ENCODE data around the gene LRR1.
"Not testable (repeated sequence)": the region's sequence is repeated elsewhere in the genome, so short reads cannot be mapped to it uniquely, and the experiment has no call there.

Gene LRR1

DNA sequence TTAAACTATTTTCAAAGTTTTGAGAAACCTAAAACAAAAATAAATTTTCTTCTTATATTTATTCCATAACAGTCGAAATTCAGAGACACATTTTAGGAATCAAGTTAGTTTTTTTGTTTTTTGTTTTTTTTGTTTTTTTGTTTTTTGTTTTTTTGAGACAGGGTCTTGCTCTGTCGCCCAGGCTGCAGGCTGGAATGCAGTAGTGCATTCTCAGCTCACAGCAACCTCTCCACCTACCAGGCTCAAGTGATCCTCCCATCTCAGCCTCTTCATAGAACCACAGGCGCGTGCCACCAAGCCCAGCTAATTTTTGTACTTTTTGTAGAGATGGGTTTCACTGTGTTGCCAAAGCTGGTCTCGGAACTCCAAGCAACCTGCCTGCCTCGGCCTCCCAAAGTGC, 54.8 kb downstream of the LRR1 start:
- H2BK5ac ChIP-seq (ENCODE audit: low read length) = no peak overlapping the region
- no peak overlapping the region for H2BK15ac ChIP-seq (ENCODE audit: low read length)
- no peak overlapping the region for H3K9ac ChIP-seq (ENCODE audit: low read depth, low read length, poor library complexity)
- H3K14ac ChIP-seq (ENCODE audit: low read length) = no peak overlapping the region
- no peak overlapping the region for H4K91ac ChIP-seq (ENCODE audit: low read depth, low read length, poor library complexity)
- H3K27ac ChIP-seq (replicated peaks; ENCODE audit: low read length) = no peak overlapping the region
- WGBS, 2 donors (ENCODE audit: extremely low coverage in 2 of 2, insufficient read length in 2 of 2, insufficient replicate concordance in 1 of 2) = no CpG with 5 or more reads among the region's 6 CpGs
- no peak overlapping the region for H3K4ac ChIP-seq (ENCODE audit: low read length)
- H3K4me2 ChIP-seq (ENCODE audit: insufficient read depth, low read length, poor library complexity, severe bottlenecking) = no peak overlapping the region
- no peak overlapping the region for H3K4me3 ChIP-seq (ENCODE audit: low read length in 2 of 2)
- no peak overlapping the region for H2BK12ac ChIP-seq (ENCODE audit: low read length)
- H3K9me3 ChIP-seq (replicated peaks in 1 of 2; ENCODE audit: control insufficient read depth in 2 of 2, insufficient read depth in 1 of 2, low read depth in 1 of 2, low read length in 2 of 2) = no peaks in the 10 kb centered on the region
- no peak overlapping the region for H4K8ac ChIP-seq (ENCODE audit: low read depth, low read length)
- H3K27me3 ChIP-seq (ENCODE audit: control insufficient read depth in 3 of 3, insufficient read depth in 3 of 3, low read depth in 1 of 3, low read length in 3 of 3) = no peaks in the 10 kb centered on the region
- peaks cover 6 to 84% of the 10 kb centered on the region in 2 donors for H3K36me3 ChIP-seq (replicated peaks in 1 of 2; ENCODE audit: control insufficient read depth in 2 of 2, insufficient read depth in 2 of 2, low read length in 2 of 2)
- H3K4me1 ChIP-seq (ENCODE audit: control insufficient read depth in 2 of 2, insufficient read depth in 1 of 2, low read depth in 1 of 2, low read length in 2 of 2) = no peaks in the 10 kb centered on the region
- no peak overlapping the region for H2BK120ac ChIP-seq (ENCODE audit: low read depth, low read length)
- H3K18ac ChIP-seq (ENCODE audit: low read length) = no peak overlapping the region
- no peak overlapping the region for H2AFZ ChIP-seq (ENCODE audit: low read length)
- H2AK5ac ChIP-seq (ENCODE audit: low read depth, low read length) = no peak overlapping the region
- H3K23ac ChIP-seq (ENCODE audit: low read depth, low read length, poor library complexity) = no peak overlapping the region
- H3K79me1 ChIP-seq (ENCODE audit: low read depth, low read length) = peaks cover 2% of the 10 kb centered on the region
- no peak for DNase-seq (ENCODE audit: low spot score)

DNA sequence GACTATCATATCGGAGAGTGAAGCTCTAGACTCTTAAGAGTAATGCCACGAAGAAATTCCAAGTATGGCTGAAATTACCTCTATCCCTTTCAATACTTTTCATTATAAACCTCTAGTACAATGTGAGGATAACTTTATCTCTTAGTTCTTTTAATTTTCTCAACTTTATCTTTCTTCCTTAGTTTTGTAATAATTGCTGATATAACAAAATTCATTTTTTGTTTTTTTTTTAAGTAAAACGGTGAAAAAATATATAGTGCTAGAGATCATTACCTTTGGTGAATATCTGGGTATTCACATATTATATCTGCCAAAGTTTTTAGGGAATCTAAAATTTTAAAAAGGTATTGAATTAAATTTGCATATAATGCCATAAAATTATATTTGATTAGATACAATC, 55.8 kb downstream of the LRR1 start:
- no peaks in the 10 kb centered on the region for H3K27me3 ChIP-seq (ENCODE audit: control insufficient read depth in 3 of 3, insufficient read depth in 3 of 3, low read depth in 1 of 3, low read length in 3 of 3)
- no peak overlapping the region for H2BK5ac ChIP-seq (ENCODE audit: low read length)
- no peak overlapping the region for H2AK5ac ChIP-seq (ENCODE audit: low read depth, low read length)
- H3K4ac ChIP-seq (ENCODE audit: low read length) = no peak overlapping the region
- DNase-seq (ENCODE audit: low spot score) = no peak
- no peak overlapping the region for H3K18ac ChIP-seq (ENCODE audit: low read length)
- H4K91ac ChIP-seq (ENCODE audit: low read depth, low read length, poor library complexity) = no peak overlapping the region
- no peak overlapping the region for H2BK12ac ChIP-seq (ENCODE audit: low read length)
- no peak overlapping the region for H3K23ac ChIP-seq (ENCODE audit: low read depth, low read length, poor library complexity)
- no peak overlapping the region for H3K14ac ChIP-seq (ENCODE audit: low read length)
- no peak overlapping the region for H2BK15ac ChIP-seq (ENCODE audit: low read length)
- no peak overlapping the region for H3K4me3 ChIP-seq (ENCODE audit: low read length in 2 of 2)
- no peak overlapping the region for H2AFZ ChIP-seq (ENCODE audit: low read length)
- H3K4me2 ChIP-seq (ENCODE audit: insufficient read depth, low read length, poor library complexity, severe bottlenecking) = no peak overlapping the region
- H3K9ac ChIP-seq (ENCODE audit: low read depth, low read length, poor library complexity) = no peak overlapping the region
- peaks cover 2% of the 10 kb centered on the region for H3K79me1 ChIP-seq (ENCODE audit: low read depth, low read length)
- H3K9me3 ChIP-seq (replicated peaks in 1 of 2; ENCODE audit: control insufficient read depth in 2 of 2, insufficient read depth in 1 of 2, low read depth in 1 of 2, low read length in 2 of 2) = no peaks in the 10 kb centered on the region
- no peak overlapping the region for H2BK120ac ChIP-seq (ENCODE audit: low read depth, low read length)
- no peaks in the 10 kb centered on the region for H3K4me1 ChIP-seq (ENCODE audit: control insufficient read depth in 2 of 2, insufficient read depth in 1 of 2, low read depth in 1 of 2, low read length in 2 of 2)
- no CpG with 5 or more reads among the region's 3 CpGs for WGBS, 2 donors (ENCODE audit: extremely low coverage in 2 of 2, insufficient read length in 2 of 2, insufficient replicate concordance in 1 of 2)
- H3K36me3 ChIP-seq (replicated peaks in 1 of 2; ENCODE audit: control insufficient read depth in 2 of 2, insufficient read depth in 2 of 2, low read length in 2 of 2) = peaks cover 6 to 87% of the 10 kb centered on the region in 2 donors
- no peak overlapping the region for H3K27ac ChIP-seq (replicated peaks; ENCODE audit: low read length)
- no peak overlapping the region for H4K8ac ChIP-seq (ENCODE audit: low read depth, low read length)

DNA sequence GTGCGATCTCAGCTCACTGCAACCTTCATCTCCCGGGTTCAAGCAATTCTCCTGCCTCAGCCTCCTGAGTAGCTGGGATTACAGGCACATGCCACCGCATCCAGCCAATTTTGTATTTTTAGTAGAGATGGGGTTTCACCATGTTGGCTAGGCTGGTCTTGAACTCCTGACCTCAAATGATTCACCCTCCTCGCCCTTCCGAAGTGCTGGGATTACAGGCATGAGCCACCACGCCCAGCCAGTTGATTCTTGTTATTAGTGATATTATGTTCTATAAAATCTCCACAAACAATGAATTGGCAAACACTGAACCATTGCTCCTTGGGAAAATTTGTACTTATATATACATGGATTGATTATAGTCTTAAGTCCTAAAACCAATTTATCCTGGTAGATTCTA, 58.8 kb downstream of the LRR1 start:
- not testable (repeated sequence) for H3K27ac ChIP-seq (replicated peaks; ENCODE audit: low read length); H4K91ac ChIP-seq (ENCODE audit: low read depth, low read length, poor library complexity); H2BK12ac ChIP-seq (ENCODE audit: low read length); H2BK5ac ChIP-seq (ENCODE audit: low read length); H3K9ac ChIP-seq (ENCODE audit: low read depth, low read length, poor library complexity); H3K18ac ChIP-seq (ENCODE audit: low read length); H3K4ac ChIP-seq (ENCODE audit: low read length); DNase-seq (ENCODE audit: low spot score); H3K4me1 ChIP-seq (ENCODE audit: control insufficient read depth in 2 of 2, insufficient read depth in 1 of 2, low read depth in 1 of 2, low read length in 2 of 2); H3K14ac ChIP-seq (ENCODE audit: low read length); H4K8ac ChIP-seq (ENCODE audit: low read depth, low read length); H2BK120ac ChIP-seq (ENCODE audit: low read depth, low read length); H3K79me1 ChIP-seq (ENCODE audit: low read depth, low read length); H3K9me3 ChIP-seq (replicated peaks in 1 of 2; ENCODE audit: control insufficient read depth in 2 of 2, insufficient read depth in 1 of 2, low read depth in 1 of 2, low read length in 2 of 2); H3K4me2 ChIP-seq (ENCODE audit: insufficient read depth, low read length, poor library complexity, severe bottlenecking); H3K23ac ChIP-seq (ENCODE audit: low read depth, low read length, poor library complexity); H2AK5ac ChIP-seq (ENCODE audit: low read depth, low read length); H3K27me3 ChIP-seq (ENCODE audit: control insufficient read depth in 3 of 3, insufficient read depth in 3 of 3, low read depth in 1 of 3, low read length in 3 of 3); H2BK15ac ChIP-seq (ENCODE audit: low read length); H2AFZ ChIP-seq (ENCODE audit: low read length); H3K4me3 ChIP-seq (ENCODE audit: low read length in 2 of 2)
- peaks cover 4 to 82% of the 10 kb centered on the region in 2 donors for H3K36me3 ChIP-seq (replicated peaks in 1 of 2; ENCODE audit: control insufficient read depth in 2 of 2, insufficient read depth in 2 of 2, low read length in 2 of 2)
- WGBS, 2 donors (ENCODE audit: extremely low coverage in 2 of 2, insufficient read length in 2 of 2, insufficient replicate concordance in 1 of 2) = no CpG with 5 or more reads among the region's 6 CpGs

DNA sequence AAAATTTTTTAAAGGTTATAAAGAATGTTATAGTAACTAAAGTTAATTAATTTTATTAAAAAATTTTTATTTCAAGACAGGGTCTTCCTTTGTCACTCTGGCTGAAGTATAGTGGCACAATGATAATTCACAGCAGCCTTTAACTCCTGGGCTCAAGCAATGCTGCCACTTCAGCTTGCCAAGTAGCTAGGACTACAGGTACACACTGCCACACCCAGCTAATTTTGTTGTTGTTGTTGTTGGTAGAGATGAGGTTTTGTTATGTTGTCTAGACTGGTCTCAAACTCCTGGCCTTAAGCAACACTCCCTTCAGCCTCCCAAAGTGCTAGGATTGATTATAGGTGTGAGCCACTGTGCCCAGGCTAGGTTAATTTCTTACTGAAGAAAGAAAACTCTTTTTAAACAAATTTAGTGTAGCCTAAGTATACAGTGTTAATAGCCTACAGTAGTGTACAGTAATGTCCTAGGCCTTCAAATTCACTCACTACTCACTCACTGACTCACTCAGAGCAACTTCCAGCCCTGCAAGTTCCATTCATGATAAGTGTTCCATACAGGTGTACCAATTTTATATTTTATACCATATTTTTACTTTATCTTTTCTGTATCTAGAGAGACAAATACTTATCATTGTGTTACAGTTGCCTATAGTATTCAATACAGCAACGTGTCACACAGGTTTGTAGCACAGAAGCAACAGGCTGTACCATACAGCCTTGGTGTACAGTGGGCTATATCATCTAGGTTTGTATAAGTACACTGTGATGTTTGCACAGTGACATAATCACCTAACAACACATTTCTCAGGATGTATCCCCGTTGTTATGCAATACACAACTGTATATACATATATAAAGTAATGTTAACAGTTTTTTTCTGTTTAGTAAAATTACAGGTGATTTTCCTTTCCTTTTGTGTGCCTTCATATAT, 61.1 kb downstream of the LRR1 start:
- Histone ChIP-seq H3K4me1 (ENCODE audit: control insufficient read depth in 2 of 2, insufficient read depth in 1 of 2, low read depth in 1 of 2, low read length in 2 of 2) (no peaks in the 10 kb centered on the region), H2AK5ac (ENCODE audit: low read depth, low read length) (no peak overlapping the region), H4K91ac (ENCODE audit: low read depth, low read length, poor library complexity) (no peak overlapping the region), H3K23ac (ENCODE audit: low read depth, low read length, poor library complexity) (no peak overlapping the region), H2BK15ac (ENCODE audit: low read length) (no peak overlapping the region), H3K4me2 (ENCODE audit: insufficient read depth, low read length, poor library complexity, severe bottlenecking) (no peak overlapping the region), H3K9me3 (replicated peaks in 1 of 2; ENCODE audit: control insufficient read depth in 2 of 2, insufficient read depth in 1 of 2, low read depth in 1 of 2, low read length in 2 of 2) (no peaks in the 10 kb centered on the region), H3K27ac (replicated peaks; ENCODE audit: low read length) (no peak overlapping the region), H3K4me3 (ENCODE audit: low read length in 2 of 2) (no peak overlapping the region), H3K36me3 (replicated peaks in 1 of 2; ENCODE audit: control insufficient read depth in 2 of 2, insufficient read depth in 2 of 2, low read length in 2 of 2) (peaks cover 0 to 76% of the 10 kb centered on the region in 2 donors), H3K27me3 (ENCODE audit: control insufficient read depth in 3 of 3, insufficient read depth in 3 of 3, low read depth in 1 of 3, low read length in 3 of 3) (no peaks in the 10 kb centered on the region), H2BK5ac (ENCODE audit: low read length) (no peak overlapping the region), H2AFZ (ENCODE audit: low read length) (no peak overlapping the region), H4K8ac (ENCODE audit: low read depth, low read length) (no peak overlapping the region), H3K14ac (ENCODE audit: low read length) (no peak overlapping the region), H2BK12ac (ENCODE audit: low read length) (no peak overlapping the region), H3K4ac (ENCODE audit: low read length) (no peak overlapping the region), H3K18ac (ENCODE audit: low read length) (no peak overlapping the region), H3K79me1 (ENCODE audit: low read depth, low read length) (no peaks in the 10 kb centered on the region), H2BK120ac (ENCODE audit: low read depth, low read length) (no peak overlapping the region), H3K9ac (ENCODE audit: low read depth, low read length, poor library complexity) (no peak overlapping the region)
- DNase-seq (ENCODE audit: low spot score) = no peak
- no CpG with 5 or more reads among the region's 2 CpGs for WGBS, 2 donors (ENCODE audit: extremely low coverage in 2 of 2, insufficient read length in 2 of 2, insufficient replicate concordance in 1 of 2)
